ENCODE results near the gene PTCD1.
"Not testable (repeated sequence)": the region's sequence is repeated elsewhere in the genome, so short reads cannot be mapped to it uniquely, and the experiment has no call there.

The PTCD1 gene

DNA sequence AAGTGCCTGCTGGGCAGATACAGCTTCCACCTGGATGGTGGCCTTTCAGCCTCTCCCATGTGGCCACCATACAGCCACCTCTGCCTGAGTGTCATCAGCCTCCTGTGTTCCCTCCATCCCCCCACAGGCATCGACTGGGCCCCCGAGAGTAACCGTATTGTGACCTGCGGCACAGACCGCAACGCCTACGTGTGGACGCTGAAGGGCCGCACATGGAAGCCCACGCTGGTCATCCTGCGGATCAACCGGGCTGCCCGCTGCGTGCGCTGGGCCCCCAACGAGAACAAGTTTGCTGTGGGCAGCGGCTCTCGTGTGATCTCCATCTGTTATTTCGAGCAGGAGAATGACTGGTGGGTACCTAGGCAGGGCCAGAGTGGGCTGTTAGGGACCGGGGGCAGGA, 50.7 kb downstream of the PTCD1 start:
- DNase-seq (ENCODE audit: low read depth in 3 of 3), result no peak

DNA sequence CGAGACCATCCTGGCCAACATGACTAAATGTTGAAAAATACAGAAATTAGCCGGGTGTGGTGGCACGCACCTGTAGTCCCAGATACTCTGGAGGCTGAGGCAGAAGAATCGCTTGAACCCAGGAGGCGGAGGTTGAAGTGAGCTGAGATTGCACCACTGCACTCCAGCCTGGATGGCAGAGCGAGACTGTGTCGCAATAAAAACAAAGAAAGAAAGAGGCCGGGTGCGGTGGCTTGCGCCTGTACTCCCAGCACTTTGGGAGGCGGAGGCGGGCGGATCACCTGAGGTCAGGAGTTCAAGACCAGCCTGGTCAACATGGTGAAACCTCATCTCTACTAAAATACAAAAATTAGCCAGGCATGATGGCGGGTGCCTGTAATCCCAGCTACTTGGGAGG, 51.4 kb downstream of the PTCD1 start:
- DNase-seq (ENCODE audit: low read depth in 3 of 3), result not testable (repeated sequence)

DNA sequence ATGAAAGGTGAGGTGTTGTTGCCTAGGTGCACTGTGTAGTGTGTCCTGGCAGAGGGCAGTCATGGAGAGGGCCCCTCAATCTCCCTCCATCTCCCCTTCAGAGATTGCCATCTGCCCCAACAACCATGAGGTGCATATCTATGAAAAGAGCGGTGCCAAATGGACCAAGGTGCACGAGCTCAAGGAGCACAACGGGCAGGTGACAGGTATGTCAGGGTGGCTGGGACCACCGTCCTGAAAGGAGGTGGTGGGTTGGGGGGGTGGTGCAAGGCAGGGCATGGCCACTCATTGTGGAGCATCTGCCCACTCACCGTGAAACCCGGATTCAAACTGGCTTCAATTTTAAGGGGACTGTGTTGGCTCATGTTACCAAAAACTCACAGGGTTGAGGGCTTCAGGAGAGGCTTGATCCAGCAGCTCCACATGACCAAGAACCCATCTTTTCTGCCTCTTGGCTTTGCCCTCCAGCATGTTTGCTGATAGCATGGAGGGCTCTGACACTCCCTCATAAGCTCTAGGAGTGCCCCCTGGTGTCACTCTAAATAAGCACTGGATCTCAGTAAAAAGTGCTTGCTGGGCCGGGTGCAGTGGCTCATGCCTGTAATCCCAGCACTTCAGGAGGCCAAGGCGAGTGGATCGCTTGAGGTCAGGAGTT, 51.9 kb downstream of the PTCD1 start:
- DNase-seq (ENCODE audit: low read depth in 3 of 3), result no peak

DNA sequence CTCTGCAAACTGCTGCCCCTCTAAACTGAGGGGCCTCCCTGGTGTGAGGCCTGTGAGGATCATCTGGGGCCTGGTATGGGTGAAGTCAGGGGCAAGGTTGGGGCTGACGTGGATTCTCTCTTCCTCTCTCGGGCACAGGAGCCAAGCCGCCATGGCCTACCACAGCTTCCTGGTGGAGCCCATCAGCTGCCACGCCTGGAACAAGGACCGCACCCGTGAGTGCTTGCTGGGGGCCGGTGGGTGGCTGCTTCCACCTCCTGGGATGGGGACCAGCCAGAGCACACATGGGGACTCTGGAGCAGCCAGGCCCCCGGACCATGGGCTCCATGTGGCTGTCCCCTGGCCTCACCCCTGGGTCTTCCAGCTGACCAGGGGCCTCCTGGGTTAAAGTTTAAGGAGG, 53.0 kb downstream of the PTCD1 start:
- no peak for DNase-seq (ENCODE audit: low read depth in 3 of 3)

DNA sequence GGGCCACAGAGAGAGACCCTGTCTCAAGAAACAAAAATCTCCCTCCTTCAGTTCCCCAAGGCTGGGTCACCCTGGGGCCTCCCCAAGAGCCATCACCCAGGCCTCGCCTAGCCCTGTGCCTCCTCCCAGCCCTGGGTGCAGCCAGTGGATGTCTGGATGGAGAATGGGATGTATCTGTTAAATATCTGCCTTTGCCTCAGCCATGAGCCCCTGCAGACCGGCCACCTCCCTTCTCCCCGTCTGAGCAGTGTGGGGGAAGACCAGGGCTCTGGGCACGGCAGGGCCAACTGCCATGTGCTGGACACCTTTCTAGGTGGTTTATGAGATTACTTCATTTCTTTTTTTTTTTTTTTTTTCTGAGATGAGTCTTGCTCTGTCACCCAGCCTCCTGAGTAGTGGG, 54.1 kb downstream of the PTCD1 start:
- no peak for DNase-seq (ENCODE audit: low read depth in 3 of 3)

DNA sequence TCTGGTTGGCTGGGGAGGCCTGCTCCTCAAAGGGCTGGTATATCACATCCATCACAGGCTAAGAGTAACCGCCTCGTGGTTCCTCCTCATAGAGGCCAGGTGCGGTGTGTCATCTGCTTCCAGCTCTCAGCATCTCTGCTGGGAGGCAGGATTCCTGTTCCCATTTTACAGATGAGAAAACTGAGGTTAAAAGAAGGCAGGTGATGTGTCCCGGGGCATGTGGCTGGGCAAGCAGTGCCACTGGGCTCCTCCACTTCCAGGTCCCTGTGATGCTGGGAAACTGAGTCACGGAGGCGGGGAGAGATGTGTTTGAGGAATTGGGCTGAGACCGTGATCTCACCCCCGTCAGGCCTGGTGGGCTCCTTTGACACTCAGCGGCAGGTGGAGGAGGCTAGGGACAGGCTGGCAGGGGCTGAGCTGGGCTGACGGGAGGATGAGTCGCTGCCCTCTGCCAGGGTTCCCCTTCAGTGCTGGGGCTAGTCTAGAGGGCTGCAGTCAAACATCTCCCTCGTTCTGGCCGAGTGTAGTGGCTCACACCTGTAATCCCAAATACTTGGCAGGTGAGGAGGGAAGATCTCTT, 54.7 kb downstream of the PTCD1 start:
- DNase-seq (ENCODE audit: low read depth in 3 of 3), result no peak

DNA sequence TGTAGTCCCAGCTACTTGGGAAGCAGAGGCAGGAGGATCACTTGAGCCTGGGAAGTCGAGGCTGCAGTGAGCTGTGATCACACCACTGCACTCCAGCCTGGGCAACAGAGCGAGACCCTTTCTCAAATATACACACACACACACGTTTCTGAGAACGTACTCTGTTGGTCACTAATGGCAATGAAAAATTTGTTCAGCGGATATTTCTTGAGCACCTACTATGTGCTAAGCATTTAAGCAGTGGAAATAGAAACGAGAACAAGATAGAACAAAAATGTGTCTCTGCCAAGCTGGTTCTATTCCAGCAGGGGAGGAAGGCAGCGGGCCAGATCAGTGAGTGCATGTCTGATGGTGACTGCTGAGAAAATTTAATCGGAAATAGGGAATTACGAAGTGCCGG, 55.4 kb downstream of the PTCD1 start:
- no peak for DNase-seq (ENCODE audit: low read depth in 3 of 3)

DNA sequence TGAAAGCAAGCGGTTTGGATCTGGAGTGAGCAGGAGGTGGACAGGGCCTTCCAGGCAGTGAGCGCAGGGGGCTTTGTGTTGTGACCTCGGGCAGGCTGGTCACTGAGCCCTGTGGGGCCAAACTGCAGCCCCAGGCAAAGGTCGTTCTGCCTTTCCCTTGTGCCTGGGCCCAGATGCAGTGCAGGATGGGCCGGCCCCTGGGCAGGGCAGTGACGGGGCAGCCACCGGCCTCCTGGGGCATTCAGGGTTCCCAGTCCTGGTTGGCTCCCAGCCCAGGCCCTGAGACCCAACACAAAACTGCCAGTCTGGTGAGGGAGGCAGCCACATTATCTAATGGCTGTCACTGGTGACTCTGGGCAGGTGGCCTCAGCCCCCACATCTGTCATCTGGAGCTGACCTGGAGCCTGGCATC, 56.9 kb downstream of the PTCD1 start:
- DNase-seq (ENCODE audit: low read depth in 3 of 3), result no peak

GRCh38 chr7:99380823-99381663, 57.6 kb downstream of the PTCD1 start:
- peak; percentile 64 to 86 (median 80) for DNase-seq (ENCODE audit: low read depth in 3 of 3)

DNA sequence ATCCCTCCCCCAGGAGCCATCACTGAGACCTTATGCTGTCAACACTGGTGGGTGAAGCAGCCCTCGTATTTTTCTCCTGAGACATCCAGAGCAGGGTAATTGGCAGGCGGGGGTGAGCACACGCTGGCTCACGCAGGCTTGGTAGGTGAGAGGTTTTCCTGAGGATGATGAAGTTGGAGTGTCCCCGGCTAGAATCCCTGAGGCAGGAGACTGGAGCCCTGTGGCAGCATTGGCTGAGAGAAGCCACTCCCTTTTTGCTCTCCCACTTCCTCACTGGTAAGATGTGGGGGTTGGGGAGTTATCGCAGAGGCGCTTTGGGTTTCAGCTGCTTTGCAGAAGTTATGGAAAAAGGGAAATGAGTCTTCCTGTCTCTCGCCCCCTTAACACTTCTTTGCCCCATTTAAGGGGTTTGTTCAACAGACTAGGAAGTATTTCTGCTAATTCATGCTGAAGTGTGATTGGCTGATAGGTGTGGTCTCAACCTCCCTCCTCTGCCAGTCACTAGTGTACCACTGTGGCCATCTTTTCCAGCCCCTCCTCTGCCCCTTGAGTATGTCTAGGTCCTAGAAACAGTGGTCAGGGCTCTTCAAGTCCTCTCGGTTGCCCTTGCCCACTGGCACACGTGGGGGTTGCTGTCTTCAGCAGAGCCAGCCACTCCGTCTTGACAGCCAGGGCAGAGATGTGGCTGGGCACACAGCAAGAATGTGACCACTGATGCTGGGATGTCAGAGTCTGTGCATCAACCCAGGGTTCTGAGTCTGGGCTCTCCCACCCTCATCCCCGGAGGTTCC, 58.4 kb downstream of the PTCD1 start:
- DNase-seq (ENCODE audit: low read depth in 3 of 3), result no peak

DNA sequence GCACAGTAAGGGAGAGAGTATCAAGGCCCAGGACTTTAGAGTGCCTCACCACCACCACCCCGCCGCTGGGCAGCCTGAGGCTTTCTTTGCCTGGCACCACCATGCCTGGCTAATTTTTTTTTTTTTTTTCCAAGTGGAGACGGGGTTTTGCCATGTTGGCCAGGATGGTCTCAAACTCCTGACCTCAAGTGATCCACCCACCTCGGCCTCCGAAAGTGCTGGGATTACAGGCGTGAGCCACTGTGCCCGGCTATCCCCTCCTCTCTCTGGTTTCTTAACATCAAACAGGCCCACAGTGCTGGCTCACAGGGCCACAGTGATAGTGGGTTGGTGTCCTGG, 58.9 kb downstream of the PTCD1 start:
- not testable (repeated sequence) for DNase-seq (ENCODE audit: low read depth in 3 of 3)

GRCh38 chr7:99379043-99379577, 59.5 kb downstream of the PTCD1 start:
- DNase-seq (ENCODE audit: low read depth in 3 of 3), result peak in 1 of 3 experiments; percentile 34

- peak in 2 of 3 experiments; percentile 35 to 51 for DNase-seq (ENCODE audit: low read depth in 3 of 3)
Observed at GRCh38 chr7:99375070-99375807, 63.4 kb downstream of the PTCD1 start.

GRCh38 chr7:99374111-99375064, 64.2 kb downstream of the PTCD1 start, which contains the start of gene ARPC1B:
TSS of gene ARPC1B (plus strand) at chr7:99374730. CDS start at chr7:99385715, 10,985 bp downstream.
- DNase-seq (ENCODE audit: low read depth in 3 of 3), result peak; percentile 78 to 85 (median 79)

DNA sequence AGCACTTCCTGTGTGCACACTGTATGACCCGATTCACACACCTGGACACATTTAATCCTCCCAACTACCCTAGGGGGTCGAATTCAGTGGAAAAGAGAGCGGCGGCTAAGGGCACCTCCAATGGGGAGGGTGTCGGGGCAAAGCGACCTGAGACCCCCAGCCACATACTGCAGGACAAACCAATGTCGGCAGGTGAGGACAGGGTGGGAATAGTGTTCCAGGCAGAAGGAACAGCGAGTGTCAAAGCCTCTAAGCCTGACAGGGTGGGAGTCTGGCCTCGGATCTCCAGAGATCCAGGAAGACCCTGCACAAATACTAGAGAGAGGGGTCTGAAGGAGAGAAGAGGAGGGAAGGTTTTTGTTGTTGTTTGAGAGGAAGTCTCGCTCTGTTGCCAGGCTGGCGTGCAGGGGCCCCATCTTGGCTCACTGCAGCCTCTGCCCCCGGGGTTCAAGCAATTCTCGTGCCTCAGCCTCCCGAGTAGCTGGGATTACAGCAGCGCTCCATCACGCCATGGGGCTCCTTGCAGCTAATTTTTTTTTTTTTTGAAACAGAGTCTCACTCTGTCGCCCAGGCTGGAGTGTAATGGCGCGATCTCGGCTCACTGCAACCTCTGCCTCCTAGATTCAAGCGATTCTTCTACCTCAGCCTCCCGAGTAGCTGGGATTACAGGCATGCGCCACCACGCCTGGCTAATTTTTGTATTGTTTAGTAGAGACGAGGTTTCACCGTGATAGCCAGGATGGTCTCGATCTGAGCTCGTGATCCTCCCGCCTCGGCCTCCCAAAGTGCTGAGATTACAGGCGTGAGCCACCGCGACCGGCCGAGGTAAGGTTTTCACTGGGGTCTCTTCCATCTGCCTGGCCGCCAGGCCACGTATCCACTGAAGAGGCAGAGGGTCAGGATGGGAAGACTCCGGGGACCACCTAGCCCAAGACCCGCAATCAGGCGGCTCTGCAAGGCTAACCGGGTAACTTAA, 65.2 kb downstream of the PTCD1 start:
- DNase-seq (ENCODE audit: low read depth in 3 of 3), result no peak

DNA sequence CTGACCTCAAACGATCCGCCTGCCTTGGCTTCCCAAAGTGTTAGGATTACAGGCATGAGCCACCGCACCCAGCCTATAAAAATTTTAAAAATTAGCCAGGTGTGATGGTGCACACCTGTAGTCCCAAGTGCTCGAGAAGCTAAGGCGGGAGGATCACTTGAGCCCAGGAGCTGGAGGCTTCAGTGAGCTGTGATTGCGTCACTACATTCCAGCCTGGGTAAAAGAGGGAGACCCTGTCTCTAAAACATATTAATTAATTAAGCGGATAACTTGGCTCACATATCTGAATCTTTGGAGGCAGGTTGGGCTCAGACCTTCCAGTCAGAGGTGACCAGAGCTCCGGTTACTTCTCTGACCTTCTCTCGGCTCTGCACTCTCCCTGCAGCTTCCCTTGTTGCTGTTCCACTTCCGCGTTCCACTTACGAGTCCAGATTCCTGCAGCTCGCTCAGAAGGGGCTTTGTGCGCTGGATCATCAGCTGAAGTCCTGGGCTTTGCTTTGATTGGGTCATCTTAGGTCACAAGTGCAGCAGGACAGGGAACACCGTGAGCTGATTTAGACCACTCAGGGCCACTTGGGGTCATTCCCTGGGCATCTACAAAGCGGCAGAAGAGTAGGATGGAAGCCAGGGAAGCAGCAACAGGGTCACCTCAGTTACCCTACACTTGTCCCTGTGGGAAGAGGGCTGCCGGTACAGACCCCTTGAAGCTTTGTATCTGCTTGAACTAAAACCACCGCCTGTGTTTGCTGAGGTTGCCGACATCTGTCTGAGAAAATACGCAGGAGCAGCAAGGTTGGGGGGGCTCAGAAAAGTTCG, 66.1 kb downstream of the PTCD1 start:
- DNase-seq (ENCODE audit: low read depth in 3 of 3), result no peak

GRCh38 chr7:99371376-99371920, 67.2 kb downstream of the PTCD1 start:
- DNase-seq (ENCODE audit: low read depth in 3 of 3), result no peak
